IPS-18a (cell line): ENCODE measurements around the gene HPN.
"Not testable (repeated sequence)": the region's sequence is repeated elsewhere in the genome, so short reads cannot be mapped to it uniquely, and the experiment has no call there.

Experiments
- H3K27ac ChIP-seq: one replicate; pipeline ENCODE4 v1.5.1; 2013; ENCODE audit warnings: low read length
- H3K27me3 ChIP-seq: one replicate; pipeline ENCODE4 v1.6.1; 2013; ENCODE audit warnings: mild to moderate bottlenecking, low read length; ENCODE audit not compliant: control insufficient read depth, insufficient read depth
- H3K36me3 ChIP-seq: one replicate; pipeline ENCODE4 v1.6.1; 2013; ENCODE audit warnings: low read depth, low read length; ENCODE audit not compliant: control insufficient read depth
- H3K4me1 ChIP-seq: one replicate; pipeline ENCODE4 v1.6.1; 2013; ENCODE audit warnings: low read depth, low read length; ENCODE audit not compliant: control insufficient read depth
- H3K4me3 ChIP-seq: one replicate; pipeline ENCODE4 v1.5.1; 2013; ENCODE audit warnings: low read length
- H3K9ac ChIP-seq: one replicate; pipeline ENCODE4 v1.6.1; 2013; ENCODE audit warnings: mild to moderate bottlenecking, low read length, moderate library complexity
- H3K9me3 ChIP-seq: one replicate; pipeline ENCODE4 v1.6.1; 2013; ENCODE audit warnings: low read depth, low read length; ENCODE audit not compliant: control insufficient read depth

Gene HPN

GRCh38 chr19:35094656-35095055, 53.1 kb downstream of the HPN start:
- Histone ChIP-seq H3K4me3 (no peak overlapping the region), H3K4me1 (no peaks in the 10 kb centered on the region), H3K9me3 (no peaks in the 10 kb centered on the region), H3K27me3 (peaks cover 7% of the 10 kb centered on the region), H3K36me3 (no peaks in the 10 kb centered on the region), H3K9ac (no peak overlapping the region), H3K27ac (no peak overlapping the region)

- Histone ChIP-seq H3K9me3 (no peaks in the 10 kb centered on the region), H3K27ac (no peak overlapping the region), H3K27me3 (peaks cover 5% of the 10 kb centered on the region), H3K9ac (no peak overlapping the region), H3K36me3 (no peaks in the 10 kb centered on the region), H3K4me1 (no peaks in the 10 kb centered on the region), H3K4me3 (no peak overlapping the region)
These were observed 54.3 kb downstream of the HPN start for GRCh38 chr19:35095667-35096368.

- Histone ChIP-seq H3K27me3 (no peaks in the 10 kb centered on the region), H3K9ac (no peak overlapping the region), H3K36me3 (no peaks in the 10 kb centered on the region), H3K9me3 (no peaks in the 10 kb centered on the region), H3K4me3 (no peak overlapping the region), H3K4me1 (no peaks in the 10 kb centered on the region), H3K27ac (no peak overlapping the region)
These were observed 57.0 kb downstream of the HPN start for GRCh38 chr19:35098413-35099049.

- Histone ChIP-seq H3K4me1 (no peaks in the 10 kb centered on the region), H3K9ac (no peak overlapping the region), H3K9me3 (no peaks in the 10 kb centered on the region), H3K27ac (no peak overlapping the region), H3K36me3 (no peaks in the 10 kb centered on the region), H3K4me3 (no peak overlapping the region), H3K27me3 (no peaks in the 10 kb centered on the region)
These were observed 57.8 kb downstream of the HPN start for GRCh38 chr19:35099155-35099896.

- H3K4me1 ChIP-seq = no peaks in the 10 kb centered on the region
- no peak overlapping the region for H3K27ac ChIP-seq
- H3K9me3 ChIP-seq = no peaks in the 10 kb centered on the region
- H3K36me3 ChIP-seq = no peaks in the 10 kb centered on the region
- H3K4me3 ChIP-seq = no peak overlapping the region
- no peak overlapping the region for H3K9ac ChIP-seq
- H3K27me3 ChIP-seq = no peaks in the 10 kb centered on the region
These were observed 58.4 kb downstream of the HPN start for GRCh38 chr19:35099897-35100275.

GRCh38 chr19:35100588-35101533, 59.3 kb downstream of the HPN start:
- Histone ChIP-seq H3K4me1 (no peaks in the 10 kb centered on the region), H3K36me3 (no peaks in the 10 kb centered on the region), H3K4me3 (no peak overlapping the region), H3K9ac (no peak overlapping the region), H3K27ac (no peak overlapping the region), H3K27me3 (no peaks in the 10 kb centered on the region), H3K9me3 (no peaks in the 10 kb centered on the region)

GRCh38 chr19:35101949-35102348, 60.4 kb downstream of the HPN start:
- H3K4me1 ChIP-seq, H3K27me3 ChIP-seq, H3K36me3 ChIP-seq, H3K9me3 ChIP-seq, H3K9ac ChIP-seq, H3K27ac ChIP-seq, H3K4me3 ChIP-seq: not testable (repeated sequence)

- H3K4me3 ChIP-seq, H3K4me1 ChIP-seq: not testable (repeated sequence)
These were observed 62.1 kb downstream of the HPN start for GRCh38 chr19:35103614-35104013.

GRCh38 chr19:35104361-35104760, 62.8 kb downstream of the HPN start:
- Histone ChIP-seq H3K27me3 (no peaks in the 10 kb centered on the region), H3K36me3 (no peaks in the 10 kb centered on the region), H3K9ac (no peak overlapping the region), H3K4me3 (no peak overlapping the region), H3K9me3 (no peaks in the 10 kb centered on the region), H3K4me1 (no peaks in the 10 kb centered on the region), H3K27ac (no peak overlapping the region)

More at GRCh38 chr19:35103614-35104013, 62.1 kb downstream of the HPN start:
- not testable (repeated sequence) for H3K9ac ChIP-seq, H3K9me3 ChIP-seq, H3K27me3 ChIP-seq, H3K36me3 ChIP-seq, H3K27ac ChIP-seq

- H3K4me1 ChIP-seq = no peaks in the 10 kb centered on the region
- H3K27ac ChIP-seq = no peak overlapping the region
- H3K36me3 ChIP-seq = no peaks in the 10 kb centered on the region
- no peaks in the 10 kb centered on the region for H3K27me3 ChIP-seq
- H3K4me3 ChIP-seq = no peak overlapping the region
- no peaks in the 10 kb centered on the region for H3K9me3 ChIP-seq
- H3K9ac ChIP-seq = no peak overlapping the region
These were observed 63.5 kb downstream of the HPN start for GRCh38 chr19:35105047-35105410.
